ENCODE results near the gene KRT38. TPM values are rescaled to one million over a fixed set of nuclear protein-coding genes. Genes with fewer than 3 reads are reported as not detected.
A peak's percentile ranks its signal among the peaks of the same experiment; 100 is the strongest.
"Not testable (repeated sequence)": the region's sequence is repeated elsewhere in the genome, so short reads cannot be mapped to it uniquely, and the experiment has no call there.

Gene KRT38
- polyA plus RNA-seq, 3 donors, result not detected

DNA sequence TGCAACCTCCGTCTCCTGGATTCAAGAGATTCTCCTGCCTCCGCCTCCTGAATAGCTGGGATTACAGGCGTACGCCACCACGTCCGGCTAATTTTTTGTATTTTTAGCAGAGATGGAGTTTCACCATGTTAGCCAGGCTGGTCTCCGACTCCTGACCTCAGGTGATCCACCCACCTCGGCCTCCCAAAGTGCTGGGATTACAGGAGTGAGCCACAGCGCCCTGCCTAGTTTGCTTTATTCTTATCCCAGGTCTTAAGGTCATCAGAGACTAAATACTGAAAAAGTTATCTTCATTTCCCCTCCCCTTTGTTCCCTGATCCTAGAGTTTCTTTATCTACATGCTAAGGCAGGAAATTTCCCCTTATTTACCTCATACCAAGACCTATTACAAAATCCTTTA, 10.4 kb downstream of the KRT38 start:
- DNase-seq (ENCODE audit: extremely low read depth in 1 of 11, low read depth in 9 of 11, low spot score in 4 of 11), result not testable (repeated sequence)

DNA sequence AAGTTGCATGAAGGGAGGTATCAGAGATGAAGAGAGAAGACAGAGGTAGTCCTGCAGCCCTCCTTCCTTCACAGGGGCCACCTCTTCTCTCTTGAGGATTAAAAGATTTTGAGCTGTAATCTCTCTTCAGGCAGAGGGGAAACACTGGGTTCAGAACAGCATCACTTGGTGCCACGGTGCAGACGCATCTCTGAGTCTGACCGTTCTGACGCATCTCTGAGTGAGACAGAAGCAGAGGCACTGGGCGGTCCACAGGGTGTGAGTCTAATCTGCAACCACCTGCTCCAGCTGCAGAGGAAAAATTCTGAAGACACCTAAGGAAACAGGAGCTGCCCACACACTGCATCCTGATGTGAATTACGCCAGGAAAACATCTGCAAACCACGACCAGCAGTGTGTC, 11.1 kb downstream of the KRT38 start:
- DNase-seq (ENCODE audit: extremely low read depth in 1 of 11, low read depth in 9 of 11, low spot score in 4 of 11), result no peak

DNA sequence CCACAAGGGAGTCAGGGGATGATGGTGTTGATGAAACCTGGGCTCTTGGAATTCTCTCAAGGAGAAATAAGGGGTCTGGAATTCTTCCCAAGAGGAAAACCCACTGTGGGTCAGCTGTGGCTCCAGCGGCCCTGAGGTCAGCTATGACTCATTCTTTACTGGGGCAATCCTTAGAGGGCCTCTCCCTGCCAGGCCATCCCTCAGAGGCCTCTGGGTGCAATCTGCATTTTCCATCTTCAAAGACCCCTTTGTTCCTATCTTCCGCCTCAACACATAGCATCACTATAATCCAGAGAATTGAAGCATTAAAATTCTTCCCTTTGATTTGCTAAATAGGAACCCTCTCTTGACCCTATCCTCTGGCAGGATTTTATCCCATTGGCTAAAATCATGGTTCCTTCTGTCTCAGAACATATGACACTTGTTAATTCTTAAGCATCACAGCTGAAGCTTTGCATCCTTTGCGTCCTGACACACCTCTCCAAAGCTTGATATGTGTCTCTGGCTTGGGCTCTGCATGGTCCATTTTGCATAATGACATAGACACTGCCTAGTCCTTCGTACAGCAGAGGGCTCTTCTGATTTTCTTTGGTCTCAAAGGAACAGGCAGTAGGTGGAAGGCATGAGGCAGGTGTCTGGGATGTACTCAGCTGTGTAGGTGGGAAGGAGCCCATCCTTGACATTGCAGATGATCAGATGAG, 12.0 kb downstream of the KRT38 start:
- no peak for DNase-seq (ENCODE audit: extremely low read depth in 1 of 11, low read depth in 9 of 11, low spot score in 4 of 11)

DNA sequence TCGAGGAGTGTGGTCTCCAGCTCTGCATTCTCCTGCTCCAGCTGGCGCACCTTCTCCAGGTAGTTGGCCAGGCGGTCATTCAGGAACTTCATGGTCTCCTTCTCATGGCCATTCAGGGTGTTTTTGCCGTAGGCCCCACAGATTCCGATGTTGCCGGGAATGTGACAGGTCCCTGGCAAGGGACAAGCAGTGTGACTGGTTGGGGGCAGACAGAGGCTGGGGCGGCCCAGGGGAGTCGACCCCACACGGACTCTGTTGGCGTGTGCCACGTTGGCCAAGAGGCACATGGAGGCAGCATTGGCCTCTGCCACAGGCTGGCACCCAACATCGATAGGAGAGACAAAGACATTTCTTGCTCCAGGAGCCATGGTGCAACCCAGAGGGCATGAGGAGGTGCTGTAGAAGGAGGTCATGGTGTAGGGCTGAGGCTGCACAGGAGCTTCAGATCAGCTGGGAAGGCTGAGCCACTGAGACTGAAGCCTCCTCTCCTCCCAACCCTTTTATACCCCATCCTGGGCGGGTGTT, 16.6 kb downstream of the KRT38 start, which contains the start of gene KRT37:
TSS of gene KRT37 (minus strand) at position 475 of the 525 bp plus-strand sequence. CDS start at position 413, 62 bp downstream.
- no peak for DNase-seq (ENCODE audit: extremely low read depth in 1 of 11, low read depth in 9 of 11, low spot score in 4 of 11)

DNA sequence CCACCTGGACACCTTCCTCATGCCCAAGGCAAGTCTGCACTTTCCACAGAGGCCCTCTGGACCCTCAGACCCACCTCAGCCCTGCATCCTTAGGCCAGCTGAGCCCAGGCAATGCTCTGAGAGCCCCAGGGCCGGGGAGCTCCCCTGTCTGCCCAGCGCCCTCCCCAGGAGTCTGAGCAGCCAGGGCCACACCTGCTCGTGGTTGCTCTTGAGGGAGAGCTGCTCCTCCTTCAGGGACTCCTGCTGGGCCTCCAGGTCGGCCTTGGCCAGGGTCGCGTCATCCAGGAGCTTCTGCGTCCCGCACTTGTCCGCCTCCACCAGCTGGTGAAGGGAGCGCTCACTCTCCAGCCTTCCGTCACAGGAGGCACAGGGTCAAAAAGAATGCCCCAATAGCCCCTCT, 18.2 kb downstream of the KRT38 start:
- DNase-seq (ENCODE audit: extremely low read depth in 1 of 11, low read depth in 9 of 11, low spot score in 4 of 11), result not testable (repeated sequence)

DNA sequence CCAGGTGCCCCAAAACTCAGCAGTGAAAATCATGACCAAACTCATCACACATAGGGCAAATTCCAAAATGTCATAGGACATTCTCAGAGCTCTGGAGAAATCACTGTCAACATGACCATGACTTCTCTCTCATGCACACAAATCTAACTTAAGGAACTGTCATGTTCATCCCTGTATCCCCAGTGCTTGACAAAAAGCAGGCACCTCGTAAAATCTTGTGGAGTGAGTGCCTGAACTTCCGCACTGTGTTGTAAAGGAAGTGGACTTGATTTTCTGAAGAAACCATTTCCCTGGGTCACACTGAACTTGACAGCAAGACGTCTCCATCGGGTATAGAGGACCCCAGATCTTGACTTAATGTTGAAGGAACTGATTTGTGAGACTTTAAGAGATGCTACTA, 19.2 kb downstream of the KRT38 start:
- no peak for DNase-seq (ENCODE audit: extremely low read depth in 1 of 11, low read depth in 9 of 11, low spot score in 4 of 11)

DNA sequence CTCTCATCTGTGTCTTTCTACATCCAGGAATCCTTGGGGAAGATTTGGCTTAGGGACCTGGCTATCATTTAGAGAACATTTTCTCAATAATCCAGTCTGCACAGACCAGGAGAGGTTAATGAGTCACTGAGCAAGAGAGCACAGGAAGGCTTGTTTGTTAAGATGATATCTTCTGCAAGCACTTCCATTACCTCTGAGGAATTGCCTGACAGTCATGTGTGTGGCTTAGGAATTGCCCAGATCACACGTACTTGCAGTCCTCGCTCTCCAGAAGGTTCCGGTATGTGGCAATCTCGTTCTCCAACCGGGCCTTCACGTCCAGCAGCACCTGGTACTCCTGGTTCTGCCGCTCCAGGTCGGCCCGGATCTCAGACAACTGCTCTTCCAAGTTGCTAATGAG, 19.7 kb downstream of the KRT38 start:
- no peak for DNase-seq (ENCODE audit: extremely low read depth in 1 of 11, low read depth in 9 of 11, low spot score in 4 of 11)

DNA sequence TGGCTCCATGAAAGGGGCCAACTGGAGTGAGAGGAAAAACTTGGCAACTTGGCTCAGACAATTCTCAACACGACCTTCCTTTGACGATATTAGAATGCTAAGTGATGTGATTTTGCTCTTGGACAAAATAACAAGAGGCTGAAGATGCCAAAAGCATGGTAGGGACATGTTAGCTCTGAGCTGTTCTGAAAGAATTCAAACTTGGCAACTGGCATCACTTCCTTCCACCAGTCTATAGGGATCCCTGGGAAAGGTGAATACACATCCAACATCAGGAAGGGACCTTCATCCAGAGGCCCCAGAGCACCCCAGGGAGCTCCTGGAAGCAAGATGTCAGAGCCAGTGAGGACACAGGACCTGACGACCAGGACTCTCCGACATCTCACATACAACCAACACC, 20.6 kb downstream of the KRT38 start:
- DNase-seq (ENCODE audit: extremely low read depth in 1 of 11, low read depth in 9 of 11, low spot score in 4 of 11), result no peak

DNA sequence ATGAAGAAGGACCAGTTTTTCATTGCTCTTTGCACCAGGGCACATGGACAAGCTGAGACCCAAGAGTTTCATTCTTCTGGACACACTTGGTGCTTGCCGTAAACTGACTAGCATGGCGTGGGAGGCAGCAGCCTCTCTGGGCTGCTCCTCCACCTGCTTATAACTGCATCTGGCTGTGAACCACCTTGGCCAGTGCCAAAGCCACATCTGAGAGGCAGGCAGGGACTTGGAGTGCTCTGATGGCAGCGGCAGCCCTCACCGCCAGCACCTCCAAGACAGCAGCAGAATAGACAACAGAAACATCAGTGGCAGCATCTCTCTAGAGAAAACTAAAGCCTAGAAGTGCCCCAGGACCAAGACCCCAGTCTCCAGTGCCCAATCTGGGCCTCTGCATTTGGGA, 21.1 kb downstream of the KRT38 start:
- DNase-seq (ENCODE audit: extremely low read depth in 1 of 11, low read depth in 9 of 11, low spot score in 4 of 11), result no peak

DNA sequence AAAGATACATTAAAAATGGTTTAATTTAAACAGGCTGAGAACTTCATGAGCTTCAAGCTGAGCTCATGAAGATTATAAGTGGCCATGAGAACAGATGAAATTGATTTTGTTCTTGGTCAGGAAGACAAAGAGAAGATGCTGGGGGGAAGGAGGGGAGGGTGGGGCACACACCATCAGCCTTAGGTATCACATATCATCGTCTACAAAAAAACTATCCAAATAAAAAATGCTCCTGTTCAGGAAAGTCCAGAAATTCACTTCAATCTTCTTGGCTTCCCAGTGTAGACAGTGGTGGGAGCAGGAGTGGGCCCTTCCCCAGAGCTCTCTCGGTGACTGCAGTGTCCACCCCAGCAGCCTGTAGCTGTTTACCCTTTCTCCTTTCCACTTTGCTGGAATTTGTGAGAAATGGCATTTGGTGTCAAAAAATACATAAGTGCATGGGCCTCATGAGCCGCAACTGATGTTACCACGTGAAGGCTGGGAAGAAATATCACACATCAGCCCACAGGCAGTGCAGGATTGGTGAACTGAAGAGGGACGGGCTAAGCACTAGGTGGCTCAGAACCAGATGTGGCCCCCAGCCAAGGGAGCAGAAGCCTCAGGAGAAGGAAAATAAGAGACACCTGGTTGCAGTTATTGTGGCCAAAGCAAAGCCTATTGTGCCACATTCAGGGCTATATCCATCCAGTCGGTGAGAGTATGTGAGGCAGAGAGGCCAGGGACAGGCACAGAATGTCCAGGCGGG, 22.5 kb downstream of the KRT38 start:
- DNase-seq (ENCODE audit: extremely low read depth in 1 of 11, low read depth in 9 of 11, low spot score in 4 of 11), result no peak

DNA sequence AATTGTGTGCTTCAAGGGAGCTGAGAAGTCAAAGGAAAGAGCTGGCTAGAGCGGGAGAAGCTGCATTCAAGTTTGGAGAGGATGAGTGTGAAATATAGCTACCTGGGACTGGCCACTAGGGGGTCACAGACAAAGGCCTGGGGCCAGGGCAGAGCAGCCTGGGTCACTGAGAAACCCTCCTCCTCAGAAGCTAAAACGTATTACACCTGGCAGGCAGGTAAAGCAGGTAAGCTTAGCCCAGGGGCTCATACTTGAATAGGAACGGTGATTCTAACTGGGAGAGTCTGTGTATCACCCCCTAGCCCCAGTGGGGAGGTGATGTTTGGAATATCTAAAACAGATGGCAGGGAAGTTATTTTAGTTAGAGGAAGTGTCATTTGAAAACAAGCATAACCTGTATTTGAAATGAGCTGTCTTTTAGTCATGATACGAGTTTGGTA, 23.2 kb downstream of the KRT38 start:
- no peak for DNase-seq (ENCODE audit: extremely low read depth in 1 of 11, low read depth in 9 of 11, low spot score in 4 of 11)

DNA sequence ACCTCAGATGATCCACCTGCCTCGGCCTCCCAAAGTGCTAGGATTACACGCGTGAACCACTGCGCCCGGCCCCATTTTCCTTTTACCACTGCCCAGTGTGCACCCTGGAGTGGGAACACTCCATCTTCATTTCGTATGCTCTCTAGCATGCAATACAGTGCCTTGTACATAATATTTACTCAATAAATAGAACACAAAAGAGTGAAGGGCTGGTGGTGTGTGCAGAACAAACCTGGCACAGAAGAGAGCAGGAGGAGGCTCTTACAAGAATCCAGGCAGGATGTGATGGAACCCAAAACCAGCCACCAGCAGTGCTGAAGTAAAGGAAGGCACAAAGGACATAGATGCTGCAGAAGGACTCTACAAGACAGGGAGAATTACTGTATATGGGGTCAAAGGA, 23.7 kb downstream of the KRT38 start:
- no peak for DNase-seq (ENCODE audit: extremely low read depth in 1 of 11, low read depth in 9 of 11, low spot score in 4 of 11)

DNA sequence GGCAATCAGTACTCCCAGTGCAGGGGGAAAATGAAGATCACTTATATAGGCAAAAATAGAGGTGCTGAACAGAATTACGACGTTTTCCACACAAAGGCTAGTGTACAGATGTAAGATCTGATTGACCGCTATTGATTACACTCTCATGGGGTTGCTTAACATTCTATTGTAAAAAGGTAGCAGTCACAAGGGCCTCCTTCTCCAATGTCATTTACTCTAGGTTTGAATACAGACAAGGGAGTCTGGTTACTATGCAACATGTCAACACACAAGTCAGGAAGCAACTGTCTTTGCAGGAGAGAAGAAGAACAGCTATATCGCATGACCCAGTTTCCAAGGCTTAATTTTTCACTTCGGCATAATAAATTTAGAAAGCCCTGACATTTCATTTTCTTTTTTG, 24.3 kb downstream of the KRT38 start:
- DNase-seq (ENCODE audit: extremely low read depth in 1 of 11, low read depth in 9 of 11, low spot score in 4 of 11), result no peak

DNA sequence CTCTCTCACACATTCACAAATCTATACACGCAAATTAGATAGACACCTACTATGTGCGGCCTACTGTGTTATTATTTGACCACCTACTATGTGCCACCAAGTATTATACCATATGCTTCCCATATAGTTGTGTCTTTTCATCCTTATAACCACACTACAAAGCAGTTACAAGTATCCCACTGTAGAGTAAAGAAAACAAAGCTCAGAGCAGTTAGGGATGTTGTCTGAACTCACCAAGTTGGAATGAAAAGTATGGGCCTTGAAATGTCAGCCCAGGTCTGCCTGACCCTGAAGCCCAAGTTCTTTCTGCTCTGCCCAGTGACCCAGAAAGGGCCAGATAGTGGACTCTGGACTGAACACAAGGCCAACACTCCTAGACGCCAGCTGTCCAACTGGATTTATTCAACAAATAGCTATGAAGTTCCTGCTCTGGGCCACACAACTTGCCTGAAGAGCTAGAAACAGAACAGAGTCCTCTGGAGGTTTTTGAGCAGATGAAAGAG, 24.9 kb downstream of the KRT38 start:
- peak in 1 of 11 donors; percentile 43 for DNase-seq (ENCODE audit: extremely low read depth in 1 of 11, low read depth in 9 of 11, low spot score in 4 of 11)

DNA sequence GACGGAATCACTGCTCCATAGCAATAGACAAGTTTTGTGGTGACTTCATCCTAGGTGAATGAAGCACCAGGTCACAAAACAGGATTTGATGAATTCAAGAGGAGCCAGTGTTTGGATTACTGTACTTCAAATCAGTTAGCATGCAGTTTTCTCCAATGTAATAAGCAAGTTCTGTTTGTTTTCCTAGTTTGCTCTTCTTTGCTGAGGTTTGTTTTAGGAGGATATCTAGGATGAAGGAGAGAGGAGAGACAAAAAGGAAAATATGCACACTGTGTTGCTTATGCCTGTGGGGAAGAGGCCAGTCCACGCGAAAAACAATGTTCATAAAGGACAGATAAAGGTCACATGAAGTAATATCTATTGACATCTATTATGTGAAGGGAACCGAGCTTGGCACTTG, 25.4 kb downstream of the KRT38 start:
- DNase-seq (ENCODE audit: extremely low read depth in 1 of 11, low read depth in 9 of 11, low spot score in 4 of 11), result no peak

DNA sequence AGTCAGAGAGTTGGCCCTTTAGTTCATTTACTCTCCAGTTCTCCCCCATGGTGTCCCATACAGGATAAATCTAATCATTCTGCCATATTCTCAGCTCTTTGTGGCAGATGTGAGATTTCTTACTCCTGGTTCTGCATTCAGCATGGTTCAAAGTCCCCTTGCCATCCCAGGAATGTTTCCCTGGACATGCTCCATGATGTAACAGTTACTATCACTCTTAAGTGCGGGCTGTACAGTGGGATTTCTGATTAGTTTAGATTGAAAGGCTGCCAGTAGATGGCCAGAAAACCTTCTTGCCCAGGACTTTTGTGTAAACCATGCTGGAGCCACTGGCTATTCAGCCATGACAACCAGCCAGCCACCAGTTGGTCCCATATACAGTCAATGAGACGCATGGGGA, 26.8 kb downstream of the KRT38 start:
- no peak for DNase-seq (ENCODE audit: extremely low read depth in 1 of 11, low read depth in 9 of 11, low spot score in 4 of 11)

DNA sequence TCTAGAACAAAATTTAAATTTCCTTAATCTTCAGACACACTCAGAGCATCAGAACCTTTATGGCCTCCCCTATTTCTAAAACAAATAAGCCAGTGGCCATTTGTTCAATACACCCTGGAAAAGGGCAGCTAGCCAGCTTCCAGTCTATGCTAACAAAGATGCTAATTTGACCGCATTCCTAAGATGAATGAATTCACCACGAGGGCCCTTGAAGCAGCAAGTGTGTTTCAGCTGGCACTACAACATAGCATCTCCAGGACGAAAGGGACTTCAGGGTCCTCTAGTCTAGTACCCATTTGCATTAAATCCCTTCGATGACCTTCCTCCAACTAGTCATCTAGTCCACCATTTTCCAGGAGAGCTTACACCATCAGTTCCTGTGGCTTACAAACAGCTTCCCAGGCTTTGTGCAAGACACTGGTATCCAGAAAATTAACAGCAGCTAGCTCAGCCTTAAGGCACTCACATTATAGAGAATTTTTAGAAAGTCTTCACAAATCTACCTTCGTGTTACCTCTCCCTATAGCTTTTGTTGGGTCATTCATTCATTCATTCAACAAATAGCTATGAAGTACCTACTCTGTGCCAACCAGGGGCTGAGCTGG, 27.3 kb downstream of the KRT38 start:
- no peak for DNase-seq (ENCODE audit: extremely low read depth in 1 of 11, low read depth in 9 of 11, low spot score in 4 of 11)

DNA sequence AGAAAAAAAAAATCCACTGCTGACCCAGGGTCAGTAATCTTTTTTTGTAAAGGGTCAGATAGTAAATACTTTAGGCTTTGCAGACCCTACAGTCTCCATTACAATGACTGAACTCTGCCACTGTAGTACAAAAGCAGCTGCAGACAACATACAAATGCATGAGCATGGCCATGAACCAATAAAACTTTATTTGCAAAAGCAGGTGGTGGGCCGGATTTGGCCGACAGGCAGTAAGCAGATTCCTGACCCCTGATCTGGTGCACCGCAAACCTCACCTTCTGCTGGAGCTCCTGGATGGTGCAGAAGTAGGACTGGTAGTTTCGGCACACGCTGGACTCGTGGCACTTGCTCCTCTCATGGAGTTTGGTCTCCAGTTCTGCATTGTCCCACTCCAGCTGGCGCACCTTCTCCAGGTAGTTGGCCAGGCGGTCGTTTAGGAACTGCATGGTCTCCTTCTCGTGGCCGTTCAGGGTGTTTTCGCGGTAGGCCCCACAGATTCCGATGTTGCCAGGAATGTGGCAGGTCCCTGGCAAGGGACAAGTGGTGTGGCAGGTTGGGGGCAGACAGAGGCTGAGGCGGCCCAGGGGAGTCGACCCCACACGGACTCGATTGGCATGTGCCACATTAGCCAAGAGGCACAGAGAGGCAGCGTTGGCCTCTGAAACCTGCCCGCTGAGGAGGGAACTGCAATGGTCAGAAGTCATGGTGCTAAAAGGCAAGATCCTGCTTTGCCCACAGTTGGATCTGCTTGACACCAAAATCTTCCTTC, 29.5 kb downstream of the KRT38 start:
- no peak for DNase-seq (ENCODE audit: extremely low read depth in 1 of 11, low read depth in 9 of 11, low spot score in 4 of 11)

DNA sequence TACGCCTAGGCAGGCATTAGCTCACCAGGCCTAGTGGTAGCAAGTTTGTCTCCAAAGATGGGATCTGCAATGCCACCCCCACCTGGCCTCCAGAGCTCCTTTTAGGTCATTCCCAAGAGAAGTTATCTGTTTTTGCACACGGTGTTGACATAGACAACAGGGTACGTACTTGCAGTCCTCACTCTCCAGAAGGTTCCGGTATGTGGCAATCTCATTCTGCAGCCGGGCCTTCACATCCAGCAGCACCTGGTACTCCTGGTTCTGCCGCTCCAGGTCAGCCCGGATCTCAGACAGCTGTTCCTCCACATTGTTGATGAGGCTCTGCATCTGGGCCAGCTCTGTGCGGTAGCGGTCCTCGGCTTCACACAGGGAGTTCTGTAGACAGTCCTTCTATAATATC, 33.6 kb downstream of the KRT38 start:
- DNase-seq (ENCODE audit: extremely low read depth in 1 of 11, low read depth in 9 of 11, low spot score in 4 of 11), result no peak
